Measurements from ENCODE around the gene BRF1.
"Not testable (repeated sequence)": the region's sequence is repeated elsewhere in the genome, so short reads cannot be mapped to it uniquely, and the experiment has no call there.

The BRF1 gene

DNA sequence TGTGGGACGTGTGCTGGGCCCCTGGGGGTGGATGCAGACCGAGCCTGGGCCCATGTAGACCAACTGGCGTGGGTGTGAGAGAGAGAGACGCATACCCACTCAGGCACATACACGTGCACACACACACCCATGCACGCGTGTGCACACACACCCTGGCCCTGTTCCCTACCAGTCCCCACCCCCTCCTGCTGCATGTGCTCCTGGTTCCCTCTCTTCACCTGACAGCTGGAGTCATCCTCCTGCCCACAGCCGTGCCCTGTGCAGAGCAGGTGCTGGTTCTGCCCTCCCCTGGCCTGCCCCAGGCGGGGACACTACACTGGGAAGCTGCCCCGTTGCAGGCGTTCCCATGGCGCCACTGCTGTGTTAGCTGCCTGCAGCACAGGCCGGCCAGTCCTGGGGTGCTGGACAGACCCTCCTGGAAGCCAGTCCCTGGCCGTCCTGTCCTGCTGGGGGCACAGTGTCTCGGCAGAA, 32.3 kb upstream of the BRF1 start:
- DNase-seq (ENCODE audit: low read depth) = no peak

DNA sequence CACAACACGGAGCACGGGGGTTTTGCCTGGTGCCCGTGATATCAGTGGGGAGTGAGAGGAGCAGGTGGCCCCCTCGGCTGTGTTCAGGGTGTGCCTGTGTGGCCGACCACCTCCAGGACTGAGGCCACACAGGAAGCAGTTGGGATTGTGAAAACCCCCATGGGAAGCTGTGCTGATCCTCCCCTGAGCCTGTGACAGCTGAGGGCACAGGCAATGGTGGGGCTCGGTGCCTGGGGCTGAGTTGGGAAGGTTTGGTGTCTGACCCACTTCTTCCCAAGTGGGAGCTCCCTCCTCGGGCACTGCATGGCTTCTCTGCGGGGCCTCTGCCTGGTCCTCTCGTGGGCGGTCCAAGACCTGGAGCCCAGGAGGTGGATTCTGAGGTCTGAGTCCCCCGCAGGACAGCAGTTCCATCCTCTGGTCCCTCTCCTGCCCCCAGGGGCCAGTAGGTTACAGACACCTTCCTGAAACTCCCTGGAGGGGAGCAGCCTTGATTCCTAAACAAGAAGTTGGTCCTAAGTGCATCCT, 31.6 kb upstream of the BRF1 start:
- DNase-seq (ENCODE audit: low read depth) = no peak

DNA sequence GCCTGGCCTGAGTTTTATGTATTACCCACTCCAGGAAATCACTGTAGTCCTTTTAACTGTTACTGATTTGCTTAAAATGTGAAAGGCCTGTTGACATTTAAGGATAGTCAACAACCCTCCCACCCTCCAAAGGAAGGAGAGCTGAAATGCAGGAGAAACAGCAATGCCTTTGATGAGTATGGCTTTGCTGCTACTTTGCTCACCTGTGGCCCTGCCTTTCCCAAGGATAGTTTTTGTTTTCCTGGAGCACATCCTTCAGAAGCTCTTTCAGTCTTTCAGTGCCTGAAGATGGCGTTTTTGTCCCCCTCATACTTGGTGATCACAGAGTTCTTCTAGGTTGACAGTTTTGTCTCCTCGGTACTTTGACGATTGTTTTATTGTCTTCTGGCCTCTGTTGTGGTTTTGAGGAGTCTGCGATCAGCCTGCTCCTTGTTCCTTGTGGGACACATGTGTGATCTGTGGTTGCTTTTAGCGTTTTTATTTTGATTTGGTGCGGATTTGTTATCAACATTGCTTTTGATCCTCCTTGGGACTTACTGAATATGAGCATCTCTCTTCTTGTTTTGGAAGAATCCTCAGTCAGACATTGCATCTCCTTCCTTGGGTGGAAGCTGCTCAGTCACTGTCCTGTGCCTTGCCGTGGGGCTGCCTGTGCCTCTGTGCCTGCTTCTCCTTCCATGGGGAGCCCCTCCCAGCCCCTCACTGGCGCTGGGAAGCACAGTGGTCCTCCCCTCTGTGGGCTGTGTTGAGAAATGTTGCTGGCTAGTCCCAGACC, 31.0 kb upstream of the BRF1 start:
- no peak for DNase-seq (ENCODE audit: low read depth)

DNA sequence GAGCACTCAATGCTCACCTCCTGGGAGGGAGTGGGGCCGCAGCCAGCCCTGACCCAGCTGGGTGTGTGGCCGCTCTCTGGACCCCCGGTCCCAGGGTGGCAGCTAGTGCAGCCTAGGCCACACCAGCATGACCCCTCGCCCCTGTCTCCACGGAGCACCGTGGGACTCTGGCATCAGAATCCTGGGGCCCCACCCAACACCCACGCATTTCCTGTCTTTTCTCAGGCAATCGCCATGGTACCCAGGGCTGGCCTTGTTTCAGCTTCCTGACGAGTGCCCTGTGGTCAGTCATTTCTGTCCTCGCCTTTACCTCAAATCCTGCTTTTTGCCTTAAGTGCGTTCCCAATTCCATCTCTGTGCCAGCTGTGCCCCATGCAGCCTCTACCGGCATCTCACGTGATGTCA, 29.7 kb upstream of the BRF1 start:
- no peak for DNase-seq (ENCODE audit: low read depth)

DNA sequence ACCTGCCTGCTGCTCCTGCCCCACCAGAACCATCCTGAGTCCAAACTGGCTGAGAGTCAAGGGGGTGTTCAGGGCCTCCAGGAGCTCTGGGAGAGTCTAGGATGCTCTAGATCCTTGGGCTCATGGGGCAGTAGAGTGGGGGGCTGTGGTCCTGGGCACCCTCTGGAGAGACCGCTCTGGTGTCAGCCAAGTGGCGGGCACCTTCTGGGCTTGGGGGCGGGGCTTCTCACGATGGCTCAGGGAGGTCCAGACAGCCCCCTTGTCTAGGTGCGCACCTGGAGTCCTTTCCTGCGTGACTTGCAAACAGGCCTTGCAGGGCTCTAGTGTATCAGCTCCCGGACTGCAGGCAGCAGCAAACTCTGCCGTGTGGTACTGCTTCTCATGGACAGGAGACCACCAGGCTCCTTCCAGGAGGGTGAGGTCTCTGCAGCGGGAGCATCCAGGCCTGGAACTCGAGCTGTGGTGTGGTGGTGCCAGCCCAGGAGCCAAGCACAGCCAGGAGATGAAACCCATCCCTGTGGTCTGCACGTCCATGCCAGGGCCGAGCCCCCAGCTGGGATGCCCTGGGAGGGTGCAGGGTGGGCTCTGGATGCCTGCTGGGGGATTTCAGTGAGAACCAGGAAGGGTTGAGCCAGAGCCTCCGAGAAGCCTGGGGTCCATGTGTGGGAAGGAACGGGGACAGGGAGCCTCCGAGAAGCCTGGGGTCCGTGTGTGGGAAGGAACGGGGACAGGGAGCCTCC, 28.8 kb upstream of the BRF1 start:
- DNase-seq (ENCODE audit: low read depth) = no peak

DNA sequence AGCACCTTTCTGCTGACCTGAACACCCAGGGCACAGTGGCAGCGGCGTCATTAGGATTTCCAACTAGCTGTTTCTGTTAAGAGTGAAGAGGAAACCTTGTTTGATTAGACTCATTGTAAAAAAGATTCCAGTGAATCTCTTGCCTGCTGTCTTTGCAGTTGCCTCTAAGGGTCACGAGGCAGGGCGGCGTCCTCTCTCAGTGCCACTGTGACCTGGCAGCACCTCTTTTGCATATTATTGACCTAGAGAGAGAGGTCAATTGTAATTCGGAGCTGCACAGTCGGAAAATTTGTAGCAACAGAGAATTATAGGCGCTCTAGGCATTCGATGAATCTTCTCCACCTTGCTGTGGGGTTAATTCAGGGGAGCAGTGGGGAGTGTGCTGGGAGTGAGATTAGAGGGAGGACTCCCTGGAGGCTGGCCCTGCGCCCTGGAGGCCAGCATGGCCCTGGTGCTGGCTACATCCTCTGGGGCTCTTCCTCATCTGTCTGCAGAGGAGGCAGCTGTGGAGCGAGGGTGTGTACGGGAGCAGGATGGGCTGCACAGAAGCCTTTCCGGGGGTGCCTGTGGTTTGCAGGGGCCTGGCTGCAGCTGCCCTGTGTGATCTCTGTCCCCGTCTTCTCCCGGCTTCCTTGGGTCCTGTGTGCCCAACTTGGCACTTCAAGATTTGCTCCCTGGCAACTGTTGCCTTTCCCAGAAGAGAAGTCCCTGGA, 28.0 kb upstream of the BRF1 start:
- DNase-seq (ENCODE audit: low read depth) = no peak

DNA sequence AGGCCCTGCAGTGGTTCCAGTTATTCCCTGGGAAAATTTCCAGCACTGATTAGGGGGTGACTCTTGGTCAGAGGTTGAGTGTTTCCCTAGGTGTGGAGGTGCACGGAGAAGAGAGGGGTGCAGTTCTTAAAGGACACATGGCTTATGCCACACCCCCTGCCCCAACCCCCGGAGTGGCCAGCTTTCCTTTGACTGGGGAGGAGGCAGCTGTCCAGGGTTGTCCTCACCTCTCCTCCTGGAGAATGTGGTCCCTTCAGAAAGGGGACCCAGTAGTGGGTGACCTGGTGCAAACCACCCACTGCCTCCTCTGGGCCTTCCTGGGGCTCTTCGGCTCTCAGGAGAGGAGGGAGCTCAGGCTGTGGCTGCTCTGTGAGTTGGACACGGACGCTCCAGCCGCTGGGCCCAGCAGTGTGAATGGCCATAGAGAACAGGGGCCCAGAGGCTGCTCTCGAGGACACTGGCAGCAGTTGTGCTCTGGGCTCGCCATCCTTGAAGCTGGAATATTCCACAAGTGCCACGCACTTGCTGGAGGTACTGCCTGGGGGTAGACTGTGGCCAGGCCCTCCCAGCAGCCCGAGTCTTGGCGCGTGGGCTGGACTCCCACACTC, 27.4 kb upstream of the BRF1 start:
- DNase-seq (ENCODE audit: low read depth) = no peak

DNA sequence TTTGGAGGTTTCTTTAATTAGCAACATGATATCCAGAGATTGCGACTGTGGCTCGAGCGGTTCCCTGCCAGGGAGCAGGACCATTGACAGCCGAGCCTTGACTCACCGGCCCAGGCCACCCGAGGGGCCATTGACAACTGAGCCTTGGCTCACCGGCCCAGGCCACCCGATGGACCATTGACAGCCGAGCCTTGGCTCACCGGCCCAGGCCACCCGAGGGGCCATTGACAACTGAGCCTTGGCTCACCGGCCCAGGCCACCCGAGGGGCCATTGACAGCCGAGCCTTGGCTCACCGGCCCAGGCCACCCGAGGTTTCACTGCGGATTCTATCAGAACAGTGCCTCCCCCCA, 26.9 kb upstream of the BRF1 start:
- DNase-seq (ENCODE audit: low read depth) = not testable (repeated sequence)

DNA sequence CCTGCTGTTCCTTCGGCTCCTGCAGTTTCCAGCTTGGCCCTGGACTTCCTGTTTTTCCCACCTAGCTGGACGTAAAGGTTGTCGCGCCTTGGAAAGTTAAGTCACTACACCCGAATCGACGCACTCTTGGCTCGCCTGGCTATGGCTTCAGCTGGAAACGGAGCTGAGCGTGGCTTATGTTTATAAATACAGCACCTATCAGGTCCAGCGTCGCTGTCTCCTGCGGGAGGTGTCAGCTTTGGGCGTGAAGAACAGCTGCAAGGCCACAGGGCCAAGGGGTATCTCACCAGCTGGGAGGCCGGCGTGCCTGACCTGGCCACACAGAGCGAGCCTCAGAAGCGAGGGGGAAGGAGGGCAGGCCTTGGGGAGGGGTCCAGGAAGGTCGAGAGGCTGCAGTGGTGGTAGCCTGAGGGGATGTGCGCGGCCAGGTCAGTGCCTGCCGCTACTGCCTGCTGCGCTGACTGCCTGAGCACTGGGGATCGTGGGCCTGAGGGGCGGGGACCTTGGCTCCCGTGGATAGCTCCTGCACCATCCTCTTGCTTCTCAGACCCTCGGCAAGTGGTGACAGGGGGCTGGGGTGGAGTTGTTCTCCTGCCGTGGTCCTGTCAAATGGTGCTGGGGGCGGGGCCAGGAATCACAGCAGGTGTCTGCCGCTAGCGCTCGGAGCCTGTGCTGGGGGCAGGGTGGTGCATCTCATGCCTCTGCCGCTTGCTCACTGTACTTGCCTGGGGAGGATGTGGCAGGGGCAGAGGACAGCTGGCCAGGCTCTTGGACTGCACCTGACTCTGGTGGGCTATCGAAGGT, 26.3 kb upstream of the BRF1 start:
- no peak for DNase-seq (ENCODE audit: low read depth)

DNA sequence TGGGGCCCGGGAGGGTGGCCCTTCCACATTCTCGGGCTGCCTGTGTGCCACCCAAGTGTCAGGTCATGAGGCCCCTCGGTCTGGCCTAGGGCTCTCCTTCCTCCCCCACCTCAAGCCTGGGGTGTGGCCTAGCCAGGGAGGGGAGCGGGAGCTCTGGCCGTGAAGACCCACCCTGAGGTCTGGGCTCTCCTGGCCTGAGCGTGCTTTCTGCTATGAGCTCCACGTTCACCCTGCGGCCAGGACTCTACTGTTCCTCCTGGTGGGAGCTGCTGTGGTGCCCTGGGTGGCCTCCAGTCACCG, 25.7 kb upstream of the BRF1 start:
- DNase-seq (ENCODE audit: low read depth) = no peak

DNA sequence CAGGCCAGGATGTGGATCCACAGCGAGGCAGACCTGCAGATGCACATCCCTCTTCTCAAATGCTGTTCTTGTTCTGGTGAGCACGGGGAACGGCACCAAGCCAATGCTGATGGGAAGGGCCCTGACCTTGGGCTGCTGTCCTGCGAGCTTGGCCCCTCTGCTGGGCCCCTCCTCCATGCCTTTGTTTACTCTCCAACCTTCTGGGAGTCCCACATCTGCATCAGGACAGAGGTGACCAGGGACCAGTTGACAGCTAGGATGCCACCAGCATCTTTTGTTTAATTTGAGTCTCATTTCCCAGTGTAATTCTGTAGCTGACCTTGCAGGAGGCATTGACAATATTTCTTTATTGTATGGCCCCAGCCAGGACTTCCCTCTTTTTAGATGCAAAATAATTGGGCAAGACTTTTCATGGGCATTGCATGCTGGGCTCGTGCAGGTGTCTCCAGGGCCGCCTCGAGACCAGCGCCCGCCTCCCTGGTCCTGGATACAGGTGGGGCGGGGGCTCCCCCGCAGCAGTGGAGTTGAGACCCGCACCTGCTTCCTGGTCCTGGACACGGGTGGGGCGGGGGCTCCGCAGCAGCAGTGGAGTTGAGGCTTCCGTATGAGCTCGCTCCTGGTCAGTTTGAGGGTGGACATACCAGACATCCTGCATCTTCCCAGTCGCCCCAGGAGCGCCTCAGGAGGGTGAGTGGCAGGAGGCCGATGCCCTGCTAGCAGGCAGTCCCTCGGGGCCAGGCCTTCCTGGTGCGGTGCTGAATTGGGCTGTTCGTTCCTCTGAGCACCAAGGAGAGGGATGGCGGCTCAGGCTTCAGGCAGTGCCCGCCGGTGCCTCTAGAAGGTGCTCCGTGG, 25.1 kb upstream of the BRF1 start:
- no peak for DNase-seq (ENCODE audit: low read depth)

DNA sequence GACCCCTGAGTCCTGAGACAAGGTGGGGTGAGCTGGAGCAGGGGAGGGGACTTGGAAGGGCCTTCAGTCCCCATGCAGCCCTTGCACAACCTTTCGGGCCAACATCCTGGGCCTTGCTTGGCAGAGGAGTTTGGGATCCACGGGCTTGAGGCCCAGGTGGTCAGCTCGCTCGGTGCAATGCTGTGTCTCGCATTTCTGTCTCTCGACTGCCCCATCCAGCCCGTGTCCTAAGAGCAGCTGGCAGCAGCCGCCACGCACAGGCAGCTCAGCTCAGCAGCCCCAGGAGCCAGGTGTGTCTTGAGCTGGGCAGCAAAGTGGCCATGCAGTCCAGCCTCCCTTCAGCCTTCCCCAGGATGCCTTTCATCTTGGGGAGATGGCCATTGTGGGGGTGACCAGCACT, 24.5 kb upstream of the BRF1 start:
- no peak for DNase-seq (ENCODE audit: low read depth)

DNA sequence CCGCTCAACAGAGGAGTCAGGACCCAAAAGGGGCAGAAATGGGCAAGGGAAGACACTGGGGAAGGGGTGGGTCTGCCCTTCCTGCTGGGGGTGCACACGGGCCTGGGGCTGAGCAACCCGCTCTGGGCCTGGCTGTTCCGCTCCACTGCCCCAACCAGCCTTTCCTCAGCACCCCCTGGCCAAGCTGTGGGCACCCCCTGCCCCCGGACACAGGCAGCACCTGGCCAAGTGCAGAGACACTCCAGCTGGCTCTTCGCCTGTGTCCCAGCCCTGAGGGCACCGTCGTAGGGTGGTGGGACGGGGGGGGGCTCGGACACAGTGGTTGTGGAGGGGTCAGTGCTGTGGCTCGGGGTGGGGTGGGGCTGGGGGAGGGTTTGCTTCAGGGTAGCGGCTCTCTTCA, 24.1 kb upstream of the BRF1 start:
- DNase-seq (ENCODE audit: low read depth) = no peak

DNA sequence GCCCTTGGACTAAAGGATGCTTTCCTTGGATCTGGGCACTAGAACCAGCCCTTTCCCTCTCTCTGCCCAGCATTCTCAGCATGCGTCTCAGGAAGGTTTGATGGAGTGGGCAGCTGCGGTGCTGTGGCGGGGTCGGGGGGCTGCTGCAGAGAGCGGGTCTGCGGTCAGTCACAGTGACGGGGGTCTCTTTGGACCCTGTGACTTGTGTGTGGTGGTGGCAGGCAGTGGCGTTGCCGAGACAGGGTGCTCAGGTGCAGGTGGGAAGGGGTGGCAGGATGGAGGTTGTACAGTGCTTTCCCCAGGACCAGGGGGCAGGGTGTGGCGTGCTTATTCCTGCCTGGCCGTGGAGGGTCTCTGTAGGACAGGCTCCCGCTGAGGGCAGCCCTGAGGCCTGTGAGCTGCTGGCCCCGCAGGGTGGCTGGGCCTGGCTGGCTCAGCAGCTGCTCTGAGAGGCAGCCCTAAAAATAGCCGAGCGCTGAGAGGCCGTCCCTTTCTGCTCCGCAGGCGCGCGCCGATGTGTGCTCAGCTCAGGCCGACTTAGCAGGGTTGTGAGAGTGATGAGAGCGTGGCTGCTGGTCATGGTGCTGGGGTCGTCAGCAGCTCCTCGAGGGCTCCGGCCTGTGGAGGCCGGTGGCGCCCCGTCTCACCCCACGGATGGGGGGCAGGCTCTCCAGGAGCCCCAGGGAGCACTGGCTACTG, 23.4 kb upstream of the BRF1 start:
- no peak for DNase-seq (ENCODE audit: low read depth)

DNA sequence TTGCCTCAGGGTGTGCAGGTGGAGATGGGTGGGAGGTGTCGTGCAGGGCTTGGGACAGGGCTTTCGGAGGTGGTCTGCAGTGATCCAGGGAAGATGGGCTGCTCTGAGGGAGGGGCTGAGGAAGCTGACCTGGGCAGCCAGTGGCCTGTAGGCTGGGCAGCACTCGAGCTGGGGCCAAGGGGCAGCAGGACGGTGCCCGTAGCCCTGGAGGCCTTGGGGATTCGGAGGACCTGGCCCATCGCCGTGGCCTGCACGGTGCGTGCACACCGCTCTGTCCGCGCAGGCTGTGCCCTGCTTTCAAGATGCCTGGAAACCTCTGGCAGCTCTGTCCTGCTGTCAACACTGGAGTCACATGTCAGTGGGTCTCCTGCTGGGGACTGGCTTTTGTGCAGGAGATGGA, 22.9 kb upstream of the BRF1 start:
- DNase-seq (ENCODE audit: low read depth) = no peak

DNA sequence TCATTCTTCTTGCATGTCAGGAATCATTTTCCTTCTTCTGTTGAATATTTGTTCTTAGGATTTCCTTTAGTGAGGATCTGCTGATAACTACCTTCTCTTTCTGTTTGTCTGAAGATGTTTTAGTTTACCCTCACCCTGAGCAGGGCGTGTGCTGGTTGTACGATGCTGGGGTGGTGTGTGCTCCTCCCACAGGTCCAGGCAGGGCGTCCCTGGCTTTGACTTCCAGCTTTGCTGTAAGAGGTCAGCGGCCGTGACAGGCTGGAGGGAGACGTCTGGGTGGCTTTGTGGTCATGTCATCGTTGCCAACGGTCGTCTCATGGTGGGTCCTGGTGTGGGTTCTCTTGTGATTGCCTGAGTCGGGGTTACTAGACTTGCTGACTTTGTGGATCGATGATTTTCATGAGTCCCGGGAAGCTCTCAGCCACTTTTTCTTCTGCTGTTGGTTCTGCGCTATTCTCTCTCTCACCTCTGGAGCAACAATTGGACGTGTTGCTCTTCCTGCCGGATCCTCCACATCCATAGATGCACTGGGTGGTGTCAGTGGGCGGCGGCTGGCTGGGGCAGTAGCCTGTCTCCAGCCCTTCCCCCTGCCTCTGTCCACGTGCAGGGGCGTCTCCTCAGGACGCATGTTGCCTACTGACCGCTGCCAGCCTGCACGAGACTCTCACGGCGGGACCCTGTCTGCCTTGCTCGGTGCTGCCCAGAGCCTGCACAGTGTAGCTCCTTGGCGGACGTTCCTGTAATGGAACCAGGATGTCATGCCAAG, 22.2 kb upstream of the BRF1 start:
- no peak for DNase-seq (ENCODE audit: low read depth)

DNA sequence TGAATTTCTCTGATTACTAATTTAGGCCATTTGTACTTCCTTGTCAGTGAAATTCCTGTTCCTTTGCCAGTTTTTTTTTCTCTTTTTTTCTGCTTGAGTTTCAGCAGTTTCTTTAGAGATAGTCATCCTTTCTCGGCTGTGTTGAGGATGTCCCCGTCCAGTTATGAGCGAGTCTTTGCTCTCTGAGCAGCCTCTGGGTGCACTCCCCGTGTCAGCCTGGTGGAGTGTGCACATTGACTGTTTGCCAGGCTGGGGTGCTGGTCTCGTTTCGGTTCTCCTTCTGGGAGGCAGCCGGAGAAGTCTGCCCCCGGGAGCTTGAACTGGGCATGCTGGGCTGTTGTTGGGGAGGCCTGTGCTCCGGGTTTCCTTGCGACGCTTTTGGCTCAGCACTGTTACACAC, 16.7 kb upstream of the BRF1 start:
- DNase-seq (ENCODE audit: low read depth) = no peak

DNA sequence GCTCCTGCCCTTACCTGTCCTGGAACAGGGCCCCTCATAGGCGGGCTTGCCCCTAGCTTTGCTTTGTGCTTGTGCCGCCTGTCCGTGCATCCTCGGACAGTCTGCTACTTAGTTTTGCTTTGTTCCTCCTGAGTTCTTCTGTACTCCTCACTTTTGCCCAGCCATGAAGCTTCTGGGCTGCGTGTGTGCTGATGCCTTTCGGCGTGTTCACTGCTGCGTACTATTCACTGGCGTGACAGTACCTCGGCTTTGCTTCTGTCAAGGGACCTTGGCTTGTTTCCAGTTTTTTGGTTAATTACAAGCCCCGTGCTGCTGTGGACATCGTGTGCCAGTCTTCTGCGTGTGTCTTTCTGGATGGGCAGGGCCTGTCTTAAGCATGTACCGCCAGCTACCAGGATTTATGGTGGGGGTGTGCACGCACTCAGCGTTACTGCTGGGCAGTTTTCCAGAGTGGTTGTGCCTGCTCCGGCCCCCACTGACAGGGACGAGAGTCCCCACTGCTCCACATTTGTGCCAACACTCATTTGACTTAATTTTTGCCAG, 16.2 kb upstream of the BRF1 start:
- no peak for DNase-seq (ENCODE audit: low read depth)

DNA sequence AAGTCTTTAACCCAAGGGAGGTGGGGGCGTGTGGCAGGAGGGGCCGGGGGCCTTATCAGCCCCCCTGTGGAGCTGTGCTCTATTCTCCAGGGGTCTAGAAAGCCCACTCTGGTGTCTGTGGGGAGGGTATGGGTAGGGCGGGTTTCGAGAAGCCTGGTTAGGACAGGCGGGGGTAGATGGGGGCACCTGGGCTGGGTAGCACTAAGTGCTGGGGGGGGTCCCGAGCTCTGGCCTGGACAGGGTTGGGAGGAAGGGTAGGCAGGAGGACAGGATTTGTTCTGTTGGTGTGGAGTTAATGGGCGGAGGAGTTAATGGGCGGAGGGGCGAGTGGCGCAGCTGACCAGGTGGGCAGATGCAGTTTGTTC, 15.8 kb upstream of the BRF1 start:
- DNase-seq (ENCODE audit: low read depth) = no peak

All from stimulated activated CD8-positive, alpha-beta memory T cell treated with anti-CD3 and anti-CD28 coated beads, Interleukin-15, amount 100 ng/mL, for 1 hour (primary cell).